ENCODE data around the gene GLIS1.

DNA sequence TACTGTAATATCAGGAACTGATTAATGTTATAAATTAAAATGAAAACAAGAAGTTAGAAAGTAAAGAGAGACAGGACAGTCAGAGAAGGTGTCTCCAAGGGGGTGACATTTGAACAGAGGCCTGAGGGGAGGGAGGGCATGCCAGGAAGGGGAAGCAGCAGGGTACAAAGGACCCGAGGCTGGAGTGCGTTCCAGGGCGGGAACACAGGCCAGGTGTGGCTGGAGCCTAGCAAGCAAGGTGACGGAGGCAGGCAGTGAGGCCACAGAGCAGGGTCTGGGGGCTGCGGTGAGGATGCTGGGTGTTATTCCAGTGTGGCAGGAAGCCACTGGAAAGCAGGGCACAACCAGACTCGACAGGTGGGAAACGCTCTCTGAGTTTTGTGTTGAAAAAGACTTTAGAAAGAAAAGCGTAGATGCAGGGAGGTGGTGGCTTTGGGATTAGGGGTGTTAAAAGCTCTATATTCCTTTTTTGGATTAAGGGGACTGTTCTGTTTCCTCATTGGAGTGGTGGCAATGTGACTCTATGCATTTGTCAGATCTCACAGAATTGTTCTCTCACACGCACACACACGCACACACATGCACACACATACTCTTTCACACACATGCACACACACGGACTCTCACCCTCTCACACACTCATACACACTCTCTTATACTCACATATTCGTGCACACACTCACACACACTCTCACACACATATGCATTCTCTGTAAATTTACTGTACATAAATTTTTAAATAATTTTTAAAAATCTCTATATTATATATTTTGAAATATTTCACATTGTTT lies 124.5 kb downstream of the GLIS1 start:
- TF ChIP-seq, protein P1, sequence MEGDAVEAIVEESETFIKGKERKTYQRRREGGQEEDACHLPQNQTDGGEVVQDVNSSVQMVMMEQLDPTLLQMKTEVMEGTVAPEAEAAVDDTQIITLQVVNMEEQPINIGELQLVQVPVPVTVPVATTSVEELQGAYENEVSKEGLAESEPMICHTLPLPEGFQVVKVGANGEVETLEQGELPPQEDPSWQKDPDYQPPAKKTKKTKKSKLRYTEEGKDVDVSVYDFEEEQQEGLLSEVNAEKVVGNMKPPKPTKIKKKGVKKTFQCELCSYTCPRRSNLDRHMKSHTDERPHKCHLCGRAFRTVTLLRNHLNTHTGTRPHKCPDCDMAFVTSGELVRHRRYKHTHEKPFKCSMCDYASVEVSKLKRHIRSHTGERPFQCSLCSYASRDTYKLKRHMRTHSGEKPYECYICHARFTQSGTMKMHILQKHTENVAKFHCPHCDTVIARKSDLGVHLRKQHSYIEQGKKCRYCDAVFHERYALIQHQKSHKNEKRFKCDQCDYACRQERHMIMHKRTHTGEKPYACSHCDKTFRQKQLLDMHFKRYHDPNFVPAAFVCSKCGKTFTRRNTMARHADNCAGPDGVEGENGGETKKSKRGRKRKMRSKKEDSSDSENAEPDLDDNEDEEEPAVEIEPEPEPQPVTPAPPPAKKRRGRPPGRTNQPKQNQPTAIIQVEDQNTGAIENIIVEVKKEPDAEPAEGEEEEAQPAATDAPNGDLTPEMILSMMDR (IDR thresholded peaks at IDR 0.05; ENCODE audit: extremely low read depth in 1 of 2, insufficient read depth in 1 of 2, low read depth in 1 of 2, low read length in 2 of 2) = no peak
- TF ChIP-seq POLR2A (IDR thresholded peaks at IDR 0.05; ENCODE audit: low read depth, low read length) (no peak), EZH2 (IDR thresholded peaks at IDR 0.05; ENCODE audit: borderline replicate concordance, low read depth, low read length, severe bottlenecking) (no peak)
